ENCODE data around the gene LINGO3. TPM values are rescaled to one million over a fixed set of nuclear protein-coding genes. Genes with fewer than 3 reads are reported as not detected.
A peak's percentile ranks its signal among the peaks of the same experiment; 100 is the strongest.

LINGO3 gene
- total RNA-seq, 1 experiment from 2014 or later = 2.0 TPM

GRCh38 chr19:2261438-2262172 lies 46.3 kb downstream of the LINGO3 start:
- ATAC-seq (peak; percentile 68), DNase-seq (ENCODE audit: low spot score) (peak; percentile 74)
- Mint-ChIP-seq H3K9me3 (no peaks in the 10 kb centered on the region), H3K36me3 (no peaks in the 10 kb centered on the region), H3K4me3 (no peak overlapping the region), H3K27ac (no peak overlapping the region), H3K4me1 (0 out of 2 replicates have a peak, but pooled peaks cover 2% of the 10 kb centered on the region), H3K27me3 (ENCODE audit: low read depth) (peaks cover 4% of the 10 kb centered on the region; the same call in 1 of the 2 replicates)
- CTCF ChIA-PET = interaction anchor here (0.6 to 2.8 kb wide), 34 partner anchors 9 to 435 kb away, joined by 3 to 33 read pairs (median 5); partner anchors contain the start of genes AMH, AP3D1, LSM7 and PLEKHJ1
- no peak for TF ChIP-seq CBFB (CRISPR knock-in tag; IDR thresholded peaks at IDR 0.05; ENCODE audit: low read depth)
- TF ChIP-seq FOXJ3 (CRISPR knock-in tag; IDR thresholded peaks at IDR 0.05; ENCODE audit: borderline replicate concordance) = no peak
- TF ChIP-seq CTCF (IDR thresholded peaks at IDR 0.05) = peak; percentile 75; the same call in 1 of the 2 replicates
- POLR2A ChIA-PET = interaction anchor here (0.8 to 1.0 kb wide), 2 partner anchors 10 kb away, joined by 3 read pairs; no protein-coding TSS in a partner anchor

GRCh38 chr19:2260341-2260805 lies 47.6 kb downstream of the LINGO3 start:
- no peak for DNase-seq (ENCODE audit: low spot score)
- no peaks in the 10 kb centered on the region for H3K36me3 Mint-ChIP-seq
- no peaks in the 10 kb centered on the region for H3K4me1 Mint-ChIP-seq
- no peak overlapping the region for H3K4me3 Mint-ChIP-seq
- no peaks in the 10 kb centered on the region for H3K9me3 Mint-ChIP-seq
- ChIA-PET CTCF (interaction anchor here (0.9 to 2.8 kb wide), 6 partner anchors 8 to 330 kb away, joined by 3 to 33 read pairs (median 8); partner anchors contain the start of gene PLEKHJ1), POLR2A (no interaction called here)
- no peak for ATAC-seq
- TF ChIP-seq ZNF423 (CRISPR knock-in tag; IDR thresholded peaks at IDR 0.05) (no peak), SMAD4 (CRISPR knock-in tag; IDR thresholded peaks at IDR 0.05) (no peak), RORB (CRISPR knock-in tag; IDR thresholded peaks at IDR 0.05) (no peak), CREB1 (CRISPR knock-in tag; IDR thresholded peaks at IDR 0.05) (no peak), AR (CRISPR knock-in tag; IDR thresholded peaks at IDR 0.05) (no peak)
- no peak overlapping the region for H3K27ac Mint-ChIP-seq
- H3K27me3 Mint-ChIP-seq (ENCODE audit: low read depth) = peaks cover 4% of the 10 kb centered on the region; the same call in 1 of the 2 replicates

GRCh38 chr19:2259336-2259735 lies 48.6 kb downstream of the LINGO3 start:
- no peak for ATAC-seq
- Mint-ChIP-seq H3K9me3 (no peaks in the 10 kb centered on the region), H3K36me3 (no peaks in the 10 kb centered on the region), H3K4me1 (no peaks in the 10 kb centered on the region), H3K27me3 (ENCODE audit: low read depth) (peaks cover 4% of the 10 kb centered on the region), H3K4me3 (no peak overlapping the region), H3K27ac (no peak overlapping the region)
- DNase-seq (ENCODE audit: low spot score) = no peak
- CTCF ChIA-PET = interaction anchor here (0.7 to 2.0 kb wide), 5 partner anchors 13 to 329 kb away, joined by 3 to 6 read pairs (median 4); partner anchors contain the start of gene LSM7
- POLR2A ChIA-PET = no interaction called here
- TF ChIP-seq SMAD4 (CRISPR knock-in tag; IDR thresholded peaks at IDR 0.05) = no peak

Other genes with a start within 250 kb of the LINGO3 start
- 8.1 to 9.8 TPM (median 9.6 TPM) in 3 replicates for gene MOB3A, start 211.8 kb downstream of the LINGO3 start, total RNA-seq (2021)
- 0.73 to 1.9 TPM (median 1.8 TPM) in 3 replicates for gene IZUMO4, start 211.2 kb downstream of the LINGO3 start, total RNA-seq (2021)
- 160 to 190 TPM (median 163 TPM) in 3 replicates for gene AP3D1, start 156.6 kb downstream of the LINGO3 start, total RNA-seq (2021)
- 99.2 to 111 TPM (median 103 TPM) in 3 replicates for gene DOT1L, start 144.2 kb downstream of the LINGO3 start, total RNA-seq (2021)
- 164 to 189 TPM (median 167 TPM) in 3 replicates for gene PLEKHJ1, start 71.8 kb downstream of the LINGO3 start, total RNA-seq (2021)
- gene SF3A2, start 71.3 kb downstream of the LINGO3 start, total RNA-seq (2021) = 167 to 184 TPM (median 169 TPM) in 3 replicates
- gene AMH, start 58.8 kb downstream of the LINGO3 start, total RNA-seq (2021) = 4.7 to 11.2 TPM (median 5.2 TPM) in 3 replicates
- 0.33 to 1.4 TPM (median 0.73 TPM) in 3 replicates for gene JSRP1, start 51.7 kb downstream of the LINGO3 start, total RNA-seq (2021)
- not detected in 3 replicates for gene PEAK3, start 26.0 kb downstream of the LINGO3 start, total RNA-seq (2021)
- 245 to 250 TPM (median 248 TPM) in 3 replicates for gene LSM7, start 20.4 kb upstream of the LINGO3 start, total RNA-seq (2021)
- 94.6 to 117 TPM (median 95.8 TPM) in 3 replicates for gene SPPL2B, start 20.5 kb upstream of the LINGO3 start, total RNA-seq (2021)
- 0.37 to 0.57 TPM (median 0.55 TPM) in 3 replicates for gene TMPRSS9, start 52.1 kb upstream of the LINGO3 start, total RNA-seq (2021)
- 296 to 342 TPM (median 309 TPM) in 3 replicates for gene TIMM13, start 119.4 kb upstream of the LINGO3 start, total RNA-seq (2021)
- gene LMNB2, start 148.8 kb upstream of the LINGO3 start, total RNA-seq (2021) = 204 to 216 TPM (median 212 TPM) in 3 replicates
- gene GADD45B, start 168.0 kb upstream of the LINGO3 start, total RNA-seq (2021) = 17.9 to 27.5 TPM (median 23.2 TPM) in 3 replicates